Mucosa of rectum (tissue), 2 donors: ENCODE measurements around the gene VPS72.
"Not testable (repeated sequence)": the region's sequence is repeated elsewhere in the genome, so short reads cannot be mapped to it uniquely, and the experiment has no call there.

ENCODE experiments used
- H3K27ac ChIP-seq, 2 donors: one replicate each; pipeline ENCODE4 v1.7.0; 2013; ENCODE audit warnings: inconsistent platforms in 2 of 2, low read depth in 2 of 2, low read length in 2 of 2
- H3K27me3 ChIP-seq, 2 donors: one replicate each; pipeline ENCODE4 v1.7.0; 2013; ENCODE audit warnings: low read length in 2 of 2; ENCODE audit not compliant: control insufficient read depth in 2 of 2, insufficient read depth in 2 of 2
- H3K36me3 ChIP-seq, 2 donors: one replicate each; pipeline ENCODE4 v1.7.0; 2013; ENCODE audit warnings: low read length in 2 of 2; ENCODE audit not compliant: control insufficient read depth in 2 of 2, insufficient read depth in 2 of 2
- H3K4me1 ChIP-seq, 2 donors: one replicate each; pipeline ENCODE4 v1.7.0; 2013; ENCODE audit warnings: low read length in 2 of 2, mild to moderate bottlenecking in 1 of 2; ENCODE audit not compliant: control insufficient read depth in 2 of 2, insufficient read depth in 2 of 2
- H3K4me3 ChIP-seq, 2 donors: one replicate each; pipeline ENCODE4 v1.7.0; 2013; ENCODE audit warnings: low read length in 2 of 2
- H3K9ac ChIP-seq, 2 donors: one replicate each; pipeline ENCODE4 v1.7.0; 2013; ENCODE audit warnings: low read length in 2 of 2, low read depth in 1 of 2, mild to moderate bottlenecking in 1 of 2
- H3K9me3 ChIP-seq, 2 donors: one replicate each; pipeline ENCODE4 v1.7.0; 2013; ENCODE audit warnings: low read length in 2 of 2; ENCODE audit not compliant: control insufficient read depth in 2 of 2
- donor health status: healthy.
- donor health status: Normal muscosa, but diverticular disease.

The VPS72 gene

GRCh38 chr1:151205381-151205965 is 15.5 kb upstream of the VPS72 start:
- H3K4me1 ChIP-seq, H3K36me3 ChIP-seq, H3K27me3 ChIP-seq: not testable (repeated sequence)

GRCh38 chr1:151199873-151200581 is 10.0 kb upstream of the VPS72 start:
- Histone ChIP-seq H3K4me1 (peaks cover 19% of the 10 kb centered on the region in 2 donors), H3K27me3 (no peaks in the 10 kb centered on the region), H3K27ac (peak overlapping the region; percentile 92 to 93), H3K4me3 (peak overlapping the region; percentile 86 to 97), H3K9me3 (no peaks in the 10 kb centered on the region), H3K36me3 (peaks cover 0 to 5% of the 10 kb centered on the region in 2 donors), H3K9ac (peak overlapping the region; percentile 94 to 96)

More at GRCh38 chr1:151205381-151205965, 15.5 kb upstream of the VPS72 start:
- not testable (repeated sequence) for H3K4me3 ChIP-seq, H3K9ac ChIP-seq, H3K27ac ChIP-seq, H3K9me3 ChIP-seq

- Histone ChIP-seq H3K36me3 (peaks cover 0 to 5% of the 10 kb centered on the region in 2 donors), H3K4me1 (peaks cover 19% of the 10 kb centered on the region in 2 donors), H3K27ac (peak within 1 kb of the TSS; percentile 92 to 93), H3K9me3 (no peaks in the 10 kb centered on the region), H3K9ac (peak within 1 kb of the TSS; percentile 94 to 96), H3K27me3 (no peaks in the 10 kb centered on the region), H3K4me3 (peak within 1 kb of the TSS; percentile 86 to 97)
These were observed 8.5 kb upstream of the VPS72 start, which contains the start of gene PIP5K1A for GRCh38 chr1:151198254-151199127. Gene PIP5K1A (plus strand): TSS chr1:151198552. CDS start chr1:151198997, 445 bp downstream.

GRCh38 chr1:151197863-151198253 is 7.9 kb upstream of the VPS72 start:
- Histone ChIP-seq H3K9me3 (no peaks in the 10 kb centered on the region), H3K4me3 (peak overlapping the region; percentile 86 to 97), H3K36me3 (peaks cover 0 to 3% of the 10 kb centered on the region in 2 donors), H3K4me1 (peaks cover 19% of the 10 kb centered on the region in 2 donors), H3K9ac (peak overlapping the region; percentile 94 to 96), H3K27ac (peak overlapping the region; percentile 92 to 93), H3K27me3 (no peaks in the 10 kb centered on the region)

GRCh38 chr1:151196292-151196800 is 6.3 kb upstream of the VPS72 start:
- Histone ChIP-seq H3K4me3 (peak overlapping the region; percentile 55 to 61), H3K27ac (peak overlapping the region; percentile 64 to 82), H3K9ac (peak overlapping the region; percentile 44 to 62), H3K36me3 (no peaks in the 10 kb centered on the region), H3K4me1 (peaks cover 15 to 16% of the 10 kb centered on the region in 2 donors), H3K27me3 (no peaks in the 10 kb centered on the region), H3K9me3 (no peaks in the 10 kb centered on the region)

GRCh38 chr1:151194894-151195594 is 5.0 kb upstream of the VPS72 start:
- not testable (repeated sequence) for H3K27me3 ChIP-seq, H3K9me3 ChIP-seq, H3K36me3 ChIP-seq
- peak overlapping the region in 1 of 2 donors; percentile 59 for H3K9ac ChIP-seq
- H3K4me3 ChIP-seq = peak overlapping the region; percentile 57 to 61
- peak overlapping the region; percentile 52 to 82 for H3K27ac ChIP-seq
- peaks cover 11 to 14% of the 10 kb centered on the region in 2 donors for H3K4me1 ChIP-seq

- peak overlapping the region in 1 of 2 donors; percentile 33 for H3K27ac ChIP-seq
- peak overlapping the region in 1 of 2 donors; percentile 61 for H3K4me3 ChIP-seq
- H3K9me3 ChIP-seq = no peaks in the 10 kb centered on the region
- no peaks in the 10 kb centered on the region for H3K27me3 ChIP-seq
- peaks cover 7 to 12% of the 10 kb centered on the region in 2 donors for H3K4me1 ChIP-seq
- no peaks in the 10 kb centered on the region for H3K36me3 ChIP-seq
- peak overlapping the region in 1 of 2 donors; percentile 14 for H3K9ac ChIP-seq
These were observed 3.9 kb upstream of the VPS72 start for GRCh38 chr1:151193856-151194255.

- H3K9ac ChIP-seq = no peak overlapping the region
- no peaks in the 10 kb centered on the region for H3K9me3 ChIP-seq
- H3K36me3 ChIP-seq = no peaks in the 10 kb centered on the region
- no peak overlapping the region for H3K27ac ChIP-seq
- peaks cover 13 to 15% of the 10 kb centered on the region in 2 donors for H3K4me1 ChIP-seq
- no peak overlapping the region for H3K4me3 ChIP-seq
- H3K27me3 ChIP-seq = no peaks in the 10 kb centered on the region
These were observed 3.3 kb upstream of the VPS72 start for GRCh38 chr1:151193304-151193703.

- no peak overlapping the region for H3K4me3 ChIP-seq
- peaks cover 10% of the 10 kb centered on the region in 2 donors for H3K4me1 ChIP-seq
- H3K9ac ChIP-seq = no peak overlapping the region
- H3K9me3 ChIP-seq = no peaks in the 10 kb centered on the region
- H3K27ac ChIP-seq = no peak overlapping the region
- H3K36me3 ChIP-seq = no peaks in the 10 kb centered on the region
- no peaks in the 10 kb centered on the region for H3K27me3 ChIP-seq
These were observed 2.0 kb upstream of the VPS72 start for GRCh38 chr1:151192047-151192446.
